OCI-LY3 (cell line): ENCODE measurements around the gene NCBP1.

ENCODE experiments used
- H2AFZ ChIP-seq: fragments of 200-600, 300-600 bp; shearing (Covaris generic); 2 replicates; pipeline ENCODE4 v1.6.0; 2014; ENCODE audit warnings: antibody characterized with exemption, low read depth, low read length
- H3K27ac ChIP-seq: fragments of 200-600, 300-600 bp; sonication (generic); 2 replicates; pipeline ENCODE4 v1.5.1; 2014; ENCODE audit warnings: mild to moderate bottlenecking, low read length, moderate library complexity, mixed read lengths
- H3K27me3 ChIP-seq: fragments of 200-600, 300-600 bp; sonication (generic); 2 replicates; pipeline ENCODE4 v1.6.1; 2014; ENCODE audit warnings: low read depth, low read length, mixed read lengths
- H3K36me3 ChIP-seq: fragments of 200-600, 300-600 bp; sonication (generic); replicated peaks from 2 replicates; pipeline ENCODE3; 2014; ENCODE audit warnings: low read depth, low read length, mixed read lengths
- H3K4me1 ChIP-seq: fragments of 300-600, 200-600 bp; sonication (generic); 2 replicates; pipeline ENCODE4 v1.6.1; 2014; ENCODE audit warnings: low read length, mixed read lengths
- H3K4me2 ChIP-seq: fragments of 200-600, 300-600 bp; sonication (generic); 2 replicates; pipeline ENCODE4 v1.6.1; 2014; ENCODE audit warnings: low read length, mixed read lengths
- H3K4me3 ChIP-seq: fragments of 300-600, 200-600 bp; sonication (generic); 2 replicates; pipeline ENCODE4 v1.5.1; 2014; ENCODE audit warnings: antibody characterized with exemption, mild to moderate bottlenecking, low read length, moderate library complexity
- H3K79me2 ChIP-seq: fragments of 300-600, 200-600 bp; shearing (Covaris generic); 2 replicates; pipeline ENCODE4 v1.6.1; 2014; ENCODE audit warnings: mild to moderate bottlenecking, low read length, mixed read lengths
- H3K9ac ChIP-seq: fragments of 300-600, 200-600 bp; shearing (Covaris generic); 2 replicates; pipeline ENCODE4 v1.6.0; 2014; ENCODE audit warnings: mild to moderate bottlenecking, low read length, moderate library complexity
- H3K9me3 ChIP-seq: fragments of 200-600, 300-600 bp; shearing (Covaris generic); 2 replicates; pipeline ENCODE4 v1.6.1; 2014; ENCODE audit warnings: low read length, mixed read lengths; ENCODE audit not compliant: insufficient read depth
- H4K20me1 ChIP-seq: fragments of 200-600, 300-600 bp; sonication (generic); 2 replicates; pipeline ENCODE4 v1.6.1; 2016; ENCODE audit warnings: low read length, mixed read lengths; ENCODE audit not compliant: insufficient read depth
- CTCF ChIP-seq: fragments of 200-600, 300-600 bp; sonication (generic); IDR thresholded peaks from 2 replicates; pipeline ENCODE4 v1.5.1; 2014; ENCODE audit warnings: antibody characterized with exemption, low read length, low read depth
- EZH2phosphoT487 ChIP-seq: fragments of 200-600 bp; shearing (Covaris generic); IDR thresholded peaks from 2 replicates; pipeline ENCODE4 v1.6.1; 2018; ENCODE audit warnings: antibody characterized with exemption, mixed run types, low read depth

NCBP1 gene

DNA sequence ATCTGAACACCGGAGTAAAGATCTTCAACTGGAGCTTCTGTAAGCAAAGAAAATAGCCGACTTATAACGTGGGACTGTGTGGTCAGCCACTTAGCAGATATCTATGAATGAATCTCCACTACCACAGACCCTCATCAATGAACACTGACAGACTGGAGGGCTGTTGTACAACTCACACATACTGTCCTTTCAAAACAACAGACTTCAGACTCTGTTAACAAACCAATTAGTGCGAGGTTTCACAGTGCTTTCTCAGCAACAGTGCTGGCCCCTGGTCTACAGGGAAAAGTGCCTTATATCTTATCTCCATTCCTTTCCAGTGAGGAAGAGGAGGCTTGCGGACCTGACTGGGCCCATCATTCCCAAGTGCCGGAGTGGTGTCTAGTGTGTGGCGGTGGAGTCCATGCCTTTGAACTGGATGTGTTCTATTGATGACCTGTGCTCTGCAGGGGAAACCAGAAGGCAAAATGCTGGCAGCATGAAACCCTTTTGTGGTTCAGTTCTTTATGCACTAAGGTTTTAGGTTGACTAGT lies 34.2 kb upstream of the NCBP1 start:
- Histone ChIP-seq H3K4me1 (peaks cover 3% of the 10 kb centered on the region; the same call in 1 of the 2 replicates), H3K9ac (no peak overlapping the region), H3K9me3 (no peaks in the 10 kb centered on the region), H3K27ac (no peak overlapping the region), H4K20me1 (no peaks in the 10 kb centered on the region), H2AFZ (no peak overlapping the region), H3K4me3 (no peak overlapping the region), H3K79me2 (no peaks in the 10 kb centered on the region), H3K36me3 (peaks cover 20% of the 10 kb centered on the region), H3K27me3 (no peaks in the 10 kb centered on the region), H3K4me2 (no peak overlapping the region)
- TF ChIP-seq CTCF (no peak), EZH2phosphoT487 (no peak)

GRCh38 chr9:97600531-97601227 lies 32.9 kb upstream of the NCBP1 start:
- Histone ChIP-seq H3K36me3 (peaks cover 30% of the 10 kb centered on the region), H3K79me2 (no peaks in the 10 kb centered on the region), H3K9me3 (no peaks in the 10 kb centered on the region), H3K27ac (no peak overlapping the region), H3K4me2 (no peak overlapping the region), H4K20me1 (no peaks in the 10 kb centered on the region), H3K9ac (no peak overlapping the region), H2AFZ (no peak overlapping the region), H3K4me1 (peaks cover 3% of the 10 kb centered on the region; the same call in 1 of the 2 replicates), H3K4me3 (no peak overlapping the region), H3K27me3 (no peaks in the 10 kb centered on the region)
- no peak for TF ChIP-seq EZH2phosphoT487
- no peak for TF ChIP-seq CTCF

DNA sequence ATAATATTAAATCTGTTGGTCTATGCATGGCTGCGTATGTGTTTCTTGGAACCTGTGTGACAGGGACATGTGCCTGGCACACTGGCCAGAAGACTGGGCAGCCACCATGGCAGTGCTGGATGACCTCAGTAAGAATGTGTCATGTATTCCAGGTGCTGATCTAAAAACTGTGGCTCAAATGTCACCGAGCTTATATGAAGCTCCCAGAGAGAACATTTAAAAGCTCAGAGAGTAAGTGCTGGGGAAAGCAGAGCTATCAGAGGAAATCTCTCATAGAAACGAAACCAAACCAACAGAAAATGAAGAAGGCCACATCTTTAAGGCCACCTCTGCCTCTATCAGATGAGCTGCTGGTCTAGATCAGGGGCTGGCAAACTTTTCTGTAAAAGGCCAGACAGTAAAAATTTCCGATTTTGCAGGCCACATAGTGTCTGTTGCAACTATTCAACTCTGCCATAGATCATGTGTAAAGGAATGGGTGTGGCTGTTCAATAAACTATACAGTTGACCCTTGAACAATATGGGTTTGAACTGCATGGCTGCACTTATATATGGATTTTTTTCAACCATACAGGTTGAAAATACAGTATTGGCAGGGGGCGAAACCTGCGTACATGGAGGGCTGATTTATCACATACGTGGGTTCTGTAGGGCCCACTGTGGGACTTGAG lies 32.3 kb upstream of the NCBP1 start:
- Histone ChIP-seq H4K20me1 (no peaks in the 10 kb centered on the region), H3K36me3 (peaks cover 30% of the 10 kb centered on the region), H3K27ac (no peak overlapping the region), H3K4me1 (peaks cover 3% of the 10 kb centered on the region; the same call in 1 of the 2 replicates), H3K27me3 (no peaks in the 10 kb centered on the region), H3K9me3 (no peaks in the 10 kb centered on the region), H3K79me2 (no peaks in the 10 kb centered on the region), H2AFZ (no peak overlapping the region), H3K4me3 (no peak overlapping the region), H3K9ac (no peak overlapping the region), H3K4me2 (no peak overlapping the region)
- TF ChIP-seq EZH2phosphoT487, result no peak
- no peak for TF ChIP-seq CTCF

- peaks cover 30% of the 10 kb centered on the region for H3K36me3 ChIP-seq
Measured at GRCh38 chr9:97602430-97602829, 31.2 kb upstream of the NCBP1 start.

More at GRCh38 chr9:97602430-97602829, 31.2 kb upstream of the NCBP1 start:
- Histone ChIP-seq H3K4me1 (peaks cover 3% of the 10 kb centered on the region; the same call in 1 of the 2 replicates), H3K9me3 (no peaks in the 10 kb centered on the region), H3K4me3 (no peak overlapping the region), H4K20me1 (no peaks in the 10 kb centered on the region), H3K4me2 (no peak overlapping the region), H3K9ac (no peak overlapping the region), H3K79me2 (no peaks in the 10 kb centered on the region), H3K27me3 (no peaks in the 10 kb centered on the region), H3K27ac (no peak overlapping the region), H2AFZ (no peak overlapping the region)
- TF ChIP-seq EZH2phosphoT487, result no peak
- TF ChIP-seq CTCF, result no peak
